H1 (cell line): ENCODE measurements around the gene TMEM120B. TPM values are rescaled to one million over a fixed set of nuclear protein-coding genes. Genes with fewer than 3 reads are reported as not detected.

Source experiments
- CTCF ChIA-PET: fragments of 300-600 bp; sonication (Branson Sonifier 250); formaldehyde crosslinking; loops from one replicate; lab custom pipeline; 2021; ENCODE audit not compliant: partially characterized antibody; lab: Charles Lee
- POLR2A ChIA-PET: fragments of 300-600 bp; sonication (Branson Sonifier 250); formaldehyde crosslinking; loops from one replicate; lab custom pipeline; 2021; ENCODE audit warnings: inconsistent platforms; ENCODE audit not compliant: partially characterized antibody; lab: Charles Lee
- DNase-seq, 2 experiments: peaks; one replicate each; pipeline versions ENCODE4 v3.0.0 to v3.0.0-alpha.2; 2010 to 2022; ENCODE audit warnings: low spot score in 2 of 2, low read depth in 1 of 2, mixed read lengths in 1 of 2
- FAIRE-seq: peaks from 2 replicates; lab custom pipeline; 2011; peaks lifted over from hg19 to GRCh38; lab: Jason Lieb, UNC
- H2AFZ ChIP-seq: 2 replicates; pipeline ENCODE4 v1.8.1; 2012; ENCODE audit warnings: low read length, inconsistent platforms
- H2AK5ac ChIP-seq: 2 replicates; pipeline ENCODE4 v1.6.1; 2013; ENCODE audit warnings: low read depth, low read length
- H2BK120ac ChIP-seq: replicated peaks from 2 replicates; pipeline ENCODE3; 2013; ENCODE audit warnings: low read depth, low read length, inconsistent platforms
- H2BK12ac ChIP-seq: 2 replicates; pipeline ENCODE4 v1.6.1; 2013; ENCODE audit warnings: low read depth, low read length
- H2BK15ac ChIP-seq: 2 replicates; pipeline ENCODE4 v1.6.1; 2013; ENCODE audit warnings: low read length
- H2BK20ac ChIP-seq: 2 replicates; pipeline ENCODE4 v1.6.1; 2013; ENCODE audit warnings: low read length
- H2BK5ac ChIP-seq: 2 replicates; pipeline ENCODE4 v1.6.1; 2013; ENCODE audit warnings: low read depth, low read length
- H3K14ac ChIP-seq: 2 replicates; pipeline ENCODE4 v1.6.1; 2013; ENCODE audit warnings: inconsistent platforms; ENCODE audit not compliant: insufficient read length
- H3K18ac ChIP-seq: 2 replicates; pipeline ENCODE4 v1.6.1; 2013; ENCODE audit warnings: low read length; ENCODE audit errors: extremely low read depth
- H3K23ac ChIP-seq: 2 replicates; pipeline ENCODE4 v1.6.1; 2013; ENCODE audit warnings: inconsistent platforms; ENCODE audit not compliant: insufficient read length
- H3K23me2 ChIP-seq: 2 replicates; pipeline ENCODE4 v1.6.1; 2013; ENCODE audit warnings: low read depth, low read length
- H3K27ac ChIP-seq: 2 replicates; pipeline ENCODE4 v1.6.1; 2011; ENCODE audit warnings: low read depth, low read length, inconsistent platforms
- H3K27me3 ChIP-seq, 4 experiments: replicated peaks in 1 of 4; 1 replicate in 1 of 4; 2 replicates in 3 of 4; pipeline versions ENCODE4 v1.6.1 to v1.8.1; 2011 to 2013; ENCODE audit warnings: low read length in 3 of 4, mild to moderate bottlenecking in 3 of 4, inconsistent platforms in 2 of 4, mixed read lengths in 2 of 4, moderate library complexity in 1 of 4; ENCODE audit not compliant: control insufficient read depth in 3 of 4, insufficient read depth in 3 of 4; ENCODE audit errors: extremely low read depth in 1 of 4
- H3K36me3 ChIP-seq, 4 experiments: 2 replicates each; pipeline versions ENCODE4 v1.6.1 to v1.8.1; 2011 to 2013; ENCODE audit warnings: mild to moderate bottlenecking in 4 of 4, low read length in 3 of 4, moderate library complexity in 2 of 4, control low read depth in 1 of 4, inconsistent platforms in 1 of 4; ENCODE audit not compliant: insufficient read depth in 4 of 4, control insufficient read depth in 2 of 4
- H3K4ac ChIP-seq: replicated peaks from 2 replicates; pipeline ENCODE3; 2013; ENCODE audit warnings: low read length, low read depth, mixed read lengths, inconsistent platforms; ENCODE audit not compliant: insufficient read length
- H3K4me1 ChIP-seq, 4 experiments: replicated peaks in 1 of 4; 1 replicate in 1 of 4; 2 replicates in 3 of 4; pipeline versions ENCODE4 v1.6.1 to v1.8.1; 2011 to 2013; ENCODE audit warnings: low read length in 3 of 4, inconsistent platforms in 2 of 4, mixed read lengths in 1 of 4; ENCODE audit not compliant: insufficient read depth in 4 of 4, control insufficient read depth in 3 of 4
- H3K4me2 ChIP-seq, 2 experiments: 2 replicates each; pipeline versions ENCODE4 v1.6.1 to v1.8.1; 2011 to 2013; ENCODE audit warnings: low read depth in 2 of 2, low read length in 2 of 2, control low read depth in 1 of 2, inconsistent platforms in 1 of 2, mild to moderate bottlenecking in 1 of 2; ENCODE audit not compliant: insufficient read depth in 1 of 2
- H3K4me3 ChIP-seq, 4 experiments: fragments of 200-600, 300-600 bp in 1 of 4; sonication (generic), shearing (Covaris generic), sonication (Bioruptor Twin) in 1 of 4; 2 replicates each; pipeline versions ENCODE4 v1.5.1 to v1.8.1; 2011 to 2016; ENCODE audit warnings: low read length in 4 of 4, low read depth in 3 of 4, control low read depth in 2 of 4, inconsistent platforms in 2 of 4, mild to moderate bottlenecking in 2 of 4, mixed read lengths in 1 of 4, moderate library complexity in 1 of 4; ENCODE audit not compliant: insufficient read depth in 2 of 4; ENCODE audit errors: extremely low read depth in 1 of 4
- H3K56ac ChIP-seq: replicated peaks from 2 replicates; pipeline ENCODE3; 2013; ENCODE audit warnings: low read depth, mild to moderate bottlenecking, mixed read lengths, low read length, inconsistent platforms; ENCODE audit not compliant: insufficient read length
- H3K79me1 ChIP-seq: 2 replicates; pipeline ENCODE4 v1.6.1; 2013; ENCODE audit warnings: low read depth, low read length, control low read depth
- H3K79me2 ChIP-seq, 2 experiments: 2 replicates each; pipeline versions ENCODE4 v1.6.1 to v1.8.1; 2012 to 2013; ENCODE audit warnings: low read length in 2 of 2, mild to moderate bottlenecking in 2 of 2, inconsistent platforms in 1 of 2; ENCODE audit not compliant: insufficient read depth in 2 of 2, control insufficient read depth in 1 of 2
- H3K9ac ChIP-seq, 4 experiments: replicated peaks in 1 of 4; 1 replicate in 1 of 4; 2 replicates in 3 of 4; pipeline versions ENCODE4 v1.6.1 to v1.8.1; 2011 to 2013; ENCODE audit warnings: low read depth in 3 of 4, low read length in 3 of 4, control low read depth in 2 of 4, mild to moderate bottlenecking in 2 of 4, moderate library complexity in 2 of 4, inconsistent platforms in 1 of 4; ENCODE audit errors: extremely low read depth in 1 of 4
- H3K9me3 ChIP-seq, 2 experiments: 2 replicates each; pipeline versions ENCODE4 v1.6.1 to v1.8.1; 2012 to 2013; ENCODE audit warnings: mild to moderate bottlenecking in 2 of 2, moderate library complexity in 2 of 2, control low read depth in 1 of 2, inconsistent platforms in 1 of 2, low read depth in 1 of 2, low read length in 1 of 2, mixed read lengths in 1 of 2; ENCODE audit not compliant: insufficient read depth in 2 of 2
- H4K20me1 ChIP-seq, 2 experiments: replicated peaks in 1 of 2; 2 replicates each; pipeline versions ENCODE3 to v1.8.1; 2011 to 2013; ENCODE audit warnings: inconsistent platforms in 2 of 2, low read length in 2 of 2, mild to moderate bottlenecking in 1 of 2; ENCODE audit not compliant: insufficient read depth in 2 of 2, control insufficient read depth in 1 of 2
- H4K5ac ChIP-seq: 2 replicates; pipeline ENCODE4 v1.6.1; 2013; ENCODE audit warnings: low read length, low read depth, mixed read lengths, inconsistent platforms; ENCODE audit not compliant: insufficient read length
- H4K8ac ChIP-seq: 2 replicates; pipeline ENCODE4 v1.8.0; 2013; ENCODE audit warnings: mild to moderate bottlenecking, moderate library complexity, low read length, inconsistent platforms; ENCODE audit not compliant: insufficient read depth; ENCODE audit errors: extremely low read depth
- H4K91ac ChIP-seq: replicated peaks from 2 replicates; pipeline ENCODE3; 2013; ENCODE audit warnings: low read length, mixed read lengths, inconsistent platforms; ENCODE audit not compliant: insufficient read length
- BACH1 ChIP-seq: IDR thresholded peaks from 2 replicates; pipeline ENCODE4 v1.6.1; 2012; ENCODE audit warnings: low read length, improper control_type of control experiment
- CTBP2 ChIP-seq: IDR thresholded peaks from 2 replicates; pipeline ENCODE4 v1.7.0; 2011; ENCODE audit warnings: borderline replicate concordance, mild to moderate bottlenecking, moderate library complexity, mixed read lengths, low read length; ENCODE audit not compliant: insufficient read depth, insufficient read length
- EGR1 ChIP-seq: IDR thresholded peaks from 2 replicates; pipeline ENCODE4 v1.6.1; 2011; ENCODE audit warnings: low read depth, low read length, borderline replicate concordance
- SIRT6 ChIP-seq: IDR thresholded peaks from one replicate; pipeline ENCODE4 v1.7.1; 2012; ENCODE audit warnings: low read length, inconsistent platforms
- SIX5 ChIP-seq: IDR thresholded peaks from 2 replicates; pipeline ENCODE4 v1.6.1; 2011; ENCODE audit warnings: mild to moderate bottlenecking, low read depth, low read length
- TEAD4 ChIP-seq: IDR thresholded peaks from 2 replicates; pipeline ENCODE4 v1.6.1; 2012; ENCODE audit warnings: low read depth, low read length, inconsistent platforms, mixed read lengths
- polyA plus RNA-seq, 7 experiments: library from polyadenylated mRNA; depleted of rRNA in 3 of 7; stranded (reverse) in 5 of 7; unstranded in 2 of 7; fragments of >200 nt in 5 of 7; fragments of 200-250 nt in 2 of 7; gene quantifications; 1 replicate in 5 of 7; 2 replicates in 1 of 7; 4 replicates in 1 of 7; pipeline versions ENCODE4 v1.2.1 to v1.2.3, GENCODE V29; 2011 to 2013; ENCODE audit warnings: missing spikeins in 2 of 7, mixed read lengths in 2 of 7
- total RNA-seq: library from RNA; stranded (reverse); fragmentation: NEBNext Ultra II Directional; extraction: Animal tissue kit (Norgen Biotek cat#: 25700); gene quantifications from 2 replicates; pipeline ENCODE4 v1.2.1, GENCODE V29; 2021

The TMEM120B gene
- total and polyA plus RNA-seq, 2 of the 8 experiments (the other 6 are each of a cell fraction or from before 2014, with no cell fraction given) = 22.0 to 29.1 TPM

GRCh38 chr12:121705514-121705913 is 7.0 kb upstream of the TMEM120B start:
- Histone ChIP-seq H3K23ac (no peak overlapping the region), H4K91ac (no peak overlapping the region), H2BK5ac (no peak overlapping the region), H4K20me1 (no peaks in the 10 kb centered on the region), H3K79me1 (no peaks in the 10 kb centered on the region), H3K56ac (no peak overlapping the region), H3K4me1 (no peaks in the 10 kb centered on the region), H3K4me3 (no peak overlapping the region), H3K27ac (no peak overlapping the region), H2BK15ac (no peak overlapping the region), H3K9me3 (no peaks in the 10 kb centered on the region), H2AFZ (no peak overlapping the region), H3K23me2 (no peaks in the 10 kb centered on the region; the same call in 1 of the 2 replicates), H3K18ac (no peak overlapping the region), H4K5ac (no peak overlapping the region), H3K14ac (no peak overlapping the region), H3K27me3 (no peaks in the 10 kb centered on the region), H3K9ac (no peak overlapping the region), H3K36me3 (no peaks in the 10 kb centered on the region), H2BK120ac (no peak overlapping the region), H4K8ac (no peak overlapping the region), H2AK5ac (no peak overlapping the region), H3K4ac (no peak overlapping the region), H2BK12ac (no peak overlapping the region), H3K4me2 (no peak overlapping the region), H2BK20ac (no peak overlapping the region), H3K79me2 (no peaks in the 10 kb centered on the region)
- CTCF ChIA-PET = interaction anchor here (1.5 kb wide), 1 partner anchor 19 kb away, joined by 6 read pairs; no protein-coding TSS in a partner anchor
- TF ChIP-seq SIX5 (no peak), CTBP2 (no peak), BACH1 (no peak), SIRT6 (no peak), EGR1 (no peak), TEAD4 (no peak)
- POLR2A ChIA-PET = interaction anchor here (0.7 kb wide), 1 partner anchor 330 kb away, joined by 3 read pairs; no protein-coding TSS in a partner anchor
- FAIRE-seq (no peak), DNase-seq (no peak)
